Measurements from ENCODE around the gene NUP50. TPM values are rescaled to one million over a fixed set of nuclear protein-coding genes. Genes with fewer than 3 reads are reported as not detected.

Gene NUP50
- total and polyA plus RNA-seq, 2 of the 13 experiments (the other 11 are each of a cell fraction or from before 2014, with no cell fraction given) = 14.2 to 52.4 TPM

- TF ChIP-seq ATF7 (IDR thresholded peaks at IDR 0.05) (no peak), ATF7 (CRISPR knock-in tag; IDR thresholded peaks at IDR 0.05) (no peak)
Measured at GRCh38 chr22:45225732-45226502, 62.2 kb downstream of the NUP50 start (continued).

- Histone ChIP-seq H3K4me2 (ENCODE audit: low read depth, low read length) (no peak overlapping the region), H3K27ac (ENCODE audit: extremely low read length, insufficient read depth, low read length) (no peak overlapping the region), H3K79me2 (ENCODE audit: insufficient read depth, low read length) (peaks cover 10% of the 10 kb centered on the region), H4K20me1 (ENCODE audit: insufficient read depth, low read length) (no peaks in the 10 kb centered on the region; the same call in 1 of the 2 replicates), H3K4me1 (ENCODE audit: insufficient read depth, low read length) (peaks cover 45% of the 10 kb centered on the region), H3K4me3 (replicated peaks in 1 of 3; ENCODE audit: insufficient read depth in 1 of 3, low read depth in 2 of 3, low read length in 3 of 3) (no peak overlapping the region), H3K27me3 (ENCODE audit: control insufficient read depth in 1 of 2, insufficient read depth in 2 of 2, low read length in 2 of 2) (no peaks in the 10 kb centered on the region), H3K36me3 (replicated peaks in 1 of 2; ENCODE audit: control insufficient read depth in 1 of 2, insufficient read depth in 2 of 2, low read length in 2 of 2) (no peaks in the 10 kb centered on the region), H3K9ac (ENCODE audit: insufficient read depth, low read depth, low read length) (no peak overlapping the region), H2AFZ (ENCODE audit: low read length) (no peak overlapping the region), H3K9me3 (ENCODE audit: low read length) (no peaks in the 10 kb centered on the region)
- no TSS peak for BruUV-seq (replicated peaks)
- WGBS (ENCODE audit: low lambda C conversion rate) = 91% methylated on average over 16 of the region's 17 CpGs
- intact Hi-C loops (cut with micrococcal nuclease; ENCODE audit: unreplicated experiment) (no loop called here), in situ Hi-C loops (cut with HindIII; ENCODE audit: extremely low pct_ligation_motif_present, low pct_unique_long_range_greater_than_20kb) (no loop called here)
- ATAC-seq = no peak
- ChIA-PET POLR2A (interaction anchor here (1.7 kb wide), 1 partner anchor 20 kb away, joined by 4 read pairs; no protein-coding TSS in a partner anchor), CTCF (ENCODE audit: low intra/inter-chr PET ratio, low total read pairs) (no interaction called here)
- FAIRE-seq = no peak
- DNase-seq (ENCODE audit: low spot score) = no peak
- no peak for TF ChIP-seq MXD1 (CRISPR knock-in tag; IDR thresholded peaks at IDR 0.05)
- TF ChIP-seq, protein P1, sequence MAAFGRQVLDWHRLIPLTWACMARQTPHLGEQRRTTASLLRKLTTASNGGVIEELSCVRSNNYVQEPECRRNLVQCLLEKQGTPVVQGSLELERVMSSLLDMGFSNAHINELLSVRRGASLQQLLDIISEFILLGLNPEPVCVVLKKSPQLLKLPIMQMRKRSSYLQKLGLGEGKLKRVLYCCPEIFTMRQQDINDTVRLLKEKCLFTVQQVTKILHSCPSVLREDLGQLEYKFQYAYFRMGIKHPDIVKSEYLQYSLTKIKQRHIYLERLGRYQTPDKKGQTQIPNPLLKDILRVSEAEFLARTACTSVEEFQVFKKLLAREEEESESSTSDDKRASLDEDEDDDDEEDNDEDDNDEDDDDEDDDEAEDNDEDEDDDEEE (CRISPR knock-in tag; IDR thresholded peaks at IDR 0.05) = no peak
- peak; percentile 72; the same call in 1 of the 2 replicates for TF ChIP-seq HNRNPL (IDR thresholded peaks at IDR 0.05; ENCODE audit: low read depth, low read length)
- TF ChIP-seq, protein P2, sequence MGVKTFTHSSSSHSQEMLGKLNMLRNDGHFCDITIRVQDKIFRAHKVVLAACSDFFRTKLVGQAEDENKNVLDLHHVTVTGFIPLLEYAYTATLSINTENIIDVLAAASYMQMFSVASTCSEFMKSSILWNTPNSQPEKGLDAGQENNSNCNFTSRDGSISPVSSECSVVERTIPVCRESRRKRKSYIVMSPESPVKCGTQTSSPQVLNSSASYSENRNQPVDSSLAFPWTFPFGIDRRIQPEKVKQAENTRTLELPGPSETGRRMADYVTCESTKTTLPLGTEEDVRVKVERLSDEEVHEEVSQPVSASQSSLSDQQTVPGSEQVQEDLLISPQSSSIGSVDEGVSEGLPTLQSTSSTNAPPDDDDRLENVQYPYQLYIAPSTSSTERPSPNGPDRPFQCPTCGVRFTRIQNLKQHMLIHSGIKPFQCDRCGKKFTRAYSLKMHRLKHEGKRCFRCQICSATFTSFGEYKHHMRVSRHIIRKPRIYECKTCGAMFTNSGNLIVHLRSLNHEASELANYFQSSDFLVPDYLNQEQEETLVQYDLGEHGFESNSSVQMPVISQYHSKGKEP (CRISPR knock-in tag; IDR thresholded peaks at IDR 0.05) = no peak
- TF ChIP-seq AGO2 (optimal IDR thresholded peaks at IDR 0.05; ENCODE audit: low read depth, low read length) = peak; percentile 69
- no peak for TF ChIP-seq RAD21 (CRISPR knock-in tag; IDR thresholded peaks at IDR 0.05)
Measured at GRCh38 chr22:45226503-45227186, 62.9 kb downstream of the NUP50 start.
